ENCODE results near the gene APLP2.

GRCh38 chr11:130047141-130047540, 22.6 kb upstream of the APLP2 start:
- TF ChIP-seq, protein P1, sequence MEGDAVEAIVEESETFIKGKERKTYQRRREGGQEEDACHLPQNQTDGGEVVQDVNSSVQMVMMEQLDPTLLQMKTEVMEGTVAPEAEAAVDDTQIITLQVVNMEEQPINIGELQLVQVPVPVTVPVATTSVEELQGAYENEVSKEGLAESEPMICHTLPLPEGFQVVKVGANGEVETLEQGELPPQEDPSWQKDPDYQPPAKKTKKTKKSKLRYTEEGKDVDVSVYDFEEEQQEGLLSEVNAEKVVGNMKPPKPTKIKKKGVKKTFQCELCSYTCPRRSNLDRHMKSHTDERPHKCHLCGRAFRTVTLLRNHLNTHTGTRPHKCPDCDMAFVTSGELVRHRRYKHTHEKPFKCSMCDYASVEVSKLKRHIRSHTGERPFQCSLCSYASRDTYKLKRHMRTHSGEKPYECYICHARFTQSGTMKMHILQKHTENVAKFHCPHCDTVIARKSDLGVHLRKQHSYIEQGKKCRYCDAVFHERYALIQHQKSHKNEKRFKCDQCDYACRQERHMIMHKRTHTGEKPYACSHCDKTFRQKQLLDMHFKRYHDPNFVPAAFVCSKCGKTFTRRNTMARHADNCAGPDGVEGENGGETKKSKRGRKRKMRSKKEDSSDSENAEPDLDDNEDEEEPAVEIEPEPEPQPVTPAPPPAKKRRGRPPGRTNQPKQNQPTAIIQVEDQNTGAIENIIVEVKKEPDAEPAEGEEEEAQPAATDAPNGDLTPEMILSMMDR (IDR thresholded peaks at IDR 0.05), result no peak
- TF ChIP-seq POLR2A (IDR thresholded peaks at IDR 0.05) (no peak), POLR2AphosphoS5 (IDR thresholded peaks at IDR 0.05) (no peak)
